ENCODE measurements around the gene POU3F2. TPM values are rescaled to one million over a fixed set of nuclear protein-coding genes. Genes with fewer than 3 reads are reported as not detected.

Gene POU3F2
- total and polyA plus RNA-seq, 2 donors (not counting 1 experiment from before 2014, with no cell fraction given) = not detected

DNA sequence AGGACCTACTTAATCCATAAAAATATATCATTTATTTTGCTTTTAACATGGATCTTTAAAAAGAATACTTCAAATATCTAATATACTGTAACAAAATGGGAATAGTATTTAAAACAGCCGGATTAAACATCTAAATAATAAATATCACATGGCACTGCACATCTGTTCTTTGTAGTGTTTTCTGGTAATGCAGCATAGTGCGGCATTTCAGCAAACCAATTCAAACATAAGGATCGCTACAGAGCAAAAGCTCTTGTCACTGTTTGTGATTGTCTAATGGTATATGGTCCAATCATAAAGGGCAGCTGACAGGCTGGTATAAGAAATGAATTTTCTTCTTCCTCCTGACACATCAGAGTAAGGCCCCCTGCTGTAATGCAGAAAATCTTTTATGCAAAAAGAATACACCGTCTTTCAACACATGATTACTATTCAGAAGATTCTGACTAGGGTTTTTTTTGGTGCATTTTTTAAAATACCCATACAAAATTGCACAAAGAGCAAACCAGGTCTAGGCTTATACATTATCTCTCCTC, 40.0 kb upstream of the POU3F2 start:
- Histone ChIP-seq H4K20me1 (ENCODE audit: control insufficient read depth, insufficient read depth, low read length, poor library complexity, severe bottlenecking) (no peaks in the 10 kb centered on the region), H3K9ac (ENCODE audit: low read length) (no peak overlapping the region), H3K79me2 (ENCODE audit: control insufficient read depth, insufficient read depth, low read length) (no peaks in the 10 kb centered on the region), H3K4me2 (replicated peaks; ENCODE audit: low read depth, low read length, poor library complexity, severe bottlenecking) (no peak overlapping the region), H2AFZ (ENCODE audit: insufficient read depth, low read depth, low read length, poor library complexity, severe bottlenecking) (no peak overlapping the region), H3K27me3 (replicated peaks in 1 of 4; ENCODE audit: control extremely low read depth in 1 of 4, control insufficient read depth in 3 of 4, insufficient read depth in 4 of 4, low read length in 3 of 4) (peaks cover 0 to 10% (median 5%) of the 10 kb centered on the region in 4 experiments), H3K9me3 (ENCODE audit: control extremely low read depth in 1 of 3, control insufficient read depth in 2 of 3, insufficient read depth in 1 of 3, low read length in 2 of 3) (no peaks in the 10 kb centered on the region), H3K27ac (ENCODE audit: low read length in 2 of 2) (no peak overlapping the region), H3K4me1 (ENCODE audit: control insufficient read depth in 2 of 2, insufficient read depth in 2 of 2, low read length in 2 of 2) (no peaks in the 10 kb centered on the region), H3K4me3 (ENCODE audit: control extremely low read depth in 1 of 5, extremely low read depth in 1 of 5, insufficient read depth in 1 of 5, low read depth in 2 of 5, low read length in 4 of 5) (no peak overlapping the region), H3K36me3 (replicated peaks in 1 of 2; ENCODE audit: control extremely low read depth in 1 of 2, control insufficient read depth in 1 of 2, extremely low read depth in 1 of 2, insufficient read depth in 2 of 2, low read length in 1 of 2) (no peaks in the 10 kb centered on the region)
- POLR2A ChIA-PET = no interaction called here
- Mint-ChIP-seq H3K27ac (no peak overlapping the region), H3K27me3 (peaks cover 22% of the 10 kb centered on the region), H3K4me3 (no peak overlapping the region), H3K9me3 (ENCODE audit: insufficient read depth) (no peaks in the 10 kb centered on the region), H3K4me1 (no peaks in the 10 kb centered on the region)
- intact Hi-C loops (cut with micrococcal nuclease) = no loop called here
- TF ChIP-seq, protein P1, sequence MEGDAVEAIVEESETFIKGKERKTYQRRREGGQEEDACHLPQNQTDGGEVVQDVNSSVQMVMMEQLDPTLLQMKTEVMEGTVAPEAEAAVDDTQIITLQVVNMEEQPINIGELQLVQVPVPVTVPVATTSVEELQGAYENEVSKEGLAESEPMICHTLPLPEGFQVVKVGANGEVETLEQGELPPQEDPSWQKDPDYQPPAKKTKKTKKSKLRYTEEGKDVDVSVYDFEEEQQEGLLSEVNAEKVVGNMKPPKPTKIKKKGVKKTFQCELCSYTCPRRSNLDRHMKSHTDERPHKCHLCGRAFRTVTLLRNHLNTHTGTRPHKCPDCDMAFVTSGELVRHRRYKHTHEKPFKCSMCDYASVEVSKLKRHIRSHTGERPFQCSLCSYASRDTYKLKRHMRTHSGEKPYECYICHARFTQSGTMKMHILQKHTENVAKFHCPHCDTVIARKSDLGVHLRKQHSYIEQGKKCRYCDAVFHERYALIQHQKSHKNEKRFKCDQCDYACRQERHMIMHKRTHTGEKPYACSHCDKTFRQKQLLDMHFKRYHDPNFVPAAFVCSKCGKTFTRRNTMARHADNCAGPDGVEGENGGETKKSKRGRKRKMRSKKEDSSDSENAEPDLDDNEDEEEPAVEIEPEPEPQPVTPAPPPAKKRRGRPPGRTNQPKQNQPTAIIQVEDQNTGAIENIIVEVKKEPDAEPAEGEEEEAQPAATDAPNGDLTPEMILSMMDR (IDR thresholded peaks at IDR 0.05) = no peak
- no peak for TF ChIP-seq EZH2 (IDR thresholded peaks at IDR 0.05; ENCODE audit: borderline replicate concordance, insufficient read depth, low read depth, low read length, poor library complexity, severe bottlenecking)
- ATAC-seq (ENCODE audit: low read depth) = no peak
- DNase-seq = no peak
- no CpG with 5 or more reads among the region's 4 CpGs for WGBS (ENCODE audit: insufficient coverage)
- CTCF ChIA-PET = no interaction called here

DNA sequence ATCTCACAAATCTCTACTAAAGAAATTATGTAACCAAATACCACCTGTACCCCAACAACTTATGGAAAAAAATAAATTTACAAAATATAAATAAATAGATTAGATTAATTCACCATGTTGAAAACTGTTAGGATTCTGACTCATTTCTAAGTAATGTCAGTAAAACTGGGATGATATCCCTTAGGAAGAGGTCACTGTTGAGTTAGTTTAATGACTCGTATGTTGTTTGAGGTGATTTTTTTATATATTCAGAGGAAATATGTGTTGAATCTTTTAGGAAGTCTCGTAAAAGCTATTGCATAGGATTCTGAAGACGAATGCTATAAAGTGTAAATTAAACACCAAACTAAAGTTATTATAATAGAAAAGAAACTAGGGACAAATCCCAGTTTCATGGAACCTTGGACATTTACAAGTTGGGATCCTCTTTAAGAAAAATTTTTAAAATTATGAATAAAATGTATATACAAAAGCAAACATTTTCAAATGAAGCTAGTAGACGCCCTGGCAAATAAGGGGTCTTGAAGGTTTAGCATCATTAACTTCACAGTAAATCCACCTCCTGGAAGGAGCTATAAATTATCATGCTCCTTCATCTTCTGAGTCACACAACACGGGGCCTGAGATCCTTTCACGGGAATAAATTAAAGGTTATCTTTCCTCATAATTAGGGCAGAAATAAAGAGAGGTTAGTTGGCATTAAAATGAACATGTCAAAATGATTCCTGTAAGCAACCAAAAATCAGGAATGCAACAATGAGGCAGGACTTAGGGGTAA, 37.0 kb upstream of the POU3F2 start:
- ATAC-seq (ENCODE audit: low read depth) (no peak), DNase-seq (no peak)
- TF ChIP-seq, protein P1 (IDR thresholded peaks at IDR 0.05) = no peak
- intact Hi-C loops (cut with micrococcal nuclease) = no loop called here
- Histone ChIP-seq H3K4me1 (ENCODE audit: control insufficient read depth in 2 of 2, insufficient read depth in 2 of 2, low read length in 2 of 2) (no peaks in the 10 kb centered on the region), H3K9ac (ENCODE audit: low read length) (no peak overlapping the region), H3K27me3 (replicated peaks in 1 of 4; ENCODE audit: control extremely low read depth in 1 of 4, control insufficient read depth in 3 of 4, insufficient read depth in 4 of 4, low read length in 3 of 4) (peaks cover 0 to 5% (median 2%) of the 10 kb centered on the region in 4 experiments), H2AFZ (ENCODE audit: insufficient read depth, low read depth, low read length, poor library complexity, severe bottlenecking) (no peak overlapping the region), H3K4me2 (replicated peaks; ENCODE audit: low read depth, low read length, poor library complexity, severe bottlenecking) (no peak overlapping the region), H3K9me3 (ENCODE audit: control extremely low read depth in 1 of 3, control insufficient read depth in 2 of 3, insufficient read depth in 1 of 3, low read length in 2 of 3) (no peaks in the 10 kb centered on the region), H3K27ac (ENCODE audit: low read length in 2 of 2) (no peak overlapping the region), H3K4me3 (ENCODE audit: control extremely low read depth in 1 of 5, extremely low read depth in 1 of 5, insufficient read depth in 1 of 5, low read depth in 2 of 5, low read length in 4 of 5) (no peak overlapping the region), H3K36me3 (replicated peaks in 1 of 2; ENCODE audit: control extremely low read depth in 1 of 2, control insufficient read depth in 1 of 2, extremely low read depth in 1 of 2, insufficient read depth in 2 of 2, low read length in 1 of 2) (no peaks in the 10 kb centered on the region), H4K20me1 (ENCODE audit: control insufficient read depth, insufficient read depth, low read length, poor library complexity, severe bottlenecking) (no peaks in the 10 kb centered on the region), H3K79me2 (ENCODE audit: control insufficient read depth, insufficient read depth, low read length) (no peaks in the 10 kb centered on the region)
- H3K27ac Mint-ChIP-seq = no peak overlapping the region
- no peaks in the 10 kb centered on the region for H3K9me3 Mint-ChIP-seq (ENCODE audit: insufficient read depth)
- ChIA-PET POLR2A (no interaction called here), CTCF (no interaction called here)
- WGBS (ENCODE audit: insufficient coverage) = no CpG with 5 or more reads among the region's 6 CpGs
- H3K27me3 Mint-ChIP-seq = peaks cover 14% of the 10 kb centered on the region
- no peaks in the 10 kb centered on the region for H3K4me1 Mint-ChIP-seq
- H3K4me3 Mint-ChIP-seq = no peak overlapping the region

Measured in B cell (primary cell).